ENCODE results near the gene LLGL2.

Gene LLGL2

GRCh38 chr17:75526555-75527270 is 1.2 kb downstream of the LLGL2 start:
- Histone ChIP-seq H3K27me3 (ENCODE audit: insufficient read depth, poor library complexity, severe bottlenecking) (peaks cover 4% of the 10 kb centered on the region), H3K4me3 (replicated peaks; ENCODE audit: insufficient read depth, low read length) (no peak overlapping the region), H3K27ac (replicated peaks) (no peak overlapping the region)
- no peak for DNase-seq (ENCODE audit: low read depth in 1 of 2, low spot score in 1 of 2)
- no peak for TF ChIP-seq SPI1 (IDR thresholded peaks at IDR 0.05; ENCODE audit: borderline replicate concordance, low read depth)
- no peak for TF ChIP-seq POLR2AphosphoS5 (IDR thresholded peaks at IDR 0.05; ENCODE audit: low read depth)
- no peak for TF ChIP-seq REST (IDR thresholded peaks at IDR 0.05; ENCODE audit: insufficient replicate concordance, low read depth)
- TF ChIP-seq GABPA (IDR thresholded peaks at IDR 0.05; ENCODE audit: low read depth): no peak
- no peak for TF ChIP-seq CTCF (IDR thresholded peaks at IDR 0.05; ENCODE audit: insufficient read depth, low read length)

GRCh38 chr17:75530837-75531720 is 5.6 kb downstream of the LLGL2 start:
- Histone ChIP-seq H3K27ac (replicated peaks) (no peak overlapping the region), H3K4me3 (replicated peaks; ENCODE audit: insufficient read depth, low read length) (no peak overlapping the region), H3K27me3 (ENCODE audit: insufficient read depth, poor library complexity, severe bottlenecking) (peaks cover 4% of the 10 kb centered on the region)
- DNase-seq (ENCODE audit: low read depth in 1 of 2, low spot score in 1 of 2): no peak
- no peak for TF ChIP-seq SPI1 (IDR thresholded peaks at IDR 0.05; ENCODE audit: borderline replicate concordance, low read depth)

- no peak for DNase-seq (ENCODE audit: low read depth in 1 of 2, low spot score in 1 of 2)
- no peak for TF ChIP-seq POLR2AphosphoS5 (IDR thresholded peaks at IDR 0.05; ENCODE audit: low read depth)
- no peak for TF ChIP-seq GABPA (IDR thresholded peaks at IDR 0.05; ENCODE audit: low read depth)
- no peak for TF ChIP-seq CTCF (IDR thresholded peaks at IDR 0.05; ENCODE audit: insufficient read depth, low read length)
- TF ChIP-seq SPI1 (IDR thresholded peaks at IDR 0.05; ENCODE audit: borderline replicate concordance, low read depth): no peak
- no peak for TF ChIP-seq REST (IDR thresholded peaks at IDR 0.05; ENCODE audit: insufficient replicate concordance, low read depth)
- peaks cover under 1% of the 10 kb centered on the region for H3K27me3 ChIP-seq (ENCODE audit: insufficient read depth, poor library complexity, severe bottlenecking)
- H3K27ac ChIP-seq (replicated peaks): no peak overlapping the region
- no peak overlapping the region for H3K4me3 ChIP-seq (replicated peaks; ENCODE audit: insufficient read depth, low read length)
Measured at GRCh38 chr17:75531721-75532072, 6.2 kb downstream of the LLGL2 start.

GRCh38 chr17:75535119-75535537 is 9.6 kb downstream of the LLGL2 start:
- no peak for TF ChIP-seq CTCF (IDR thresholded peaks at IDR 0.05; ENCODE audit: insufficient read depth, low read length)
- Histone ChIP-seq H3K27me3 (ENCODE audit: insufficient read depth, poor library complexity, severe bottlenecking) (no peaks in the 10 kb centered on the region), H3K4me3 (replicated peaks; ENCODE audit: insufficient read depth, low read length) (no peak overlapping the region), H3K27ac (replicated peaks) (no peak overlapping the region)
- DNase-seq (ENCODE audit: low read depth in 1 of 2, low spot score in 1 of 2): no peak
